SW 1271 (cell line): ENCODE results near the gene AEN.
A peak's percentile ranks its signal among the peaks of the same experiment; 100 is the strongest.

Experiments
- DNase-seq, 2 experiments: peaks; one replicate each; lab custom pipeline; 2025; lab: John Stamatoyannopoulos, UW

Gene AEN, protein sequence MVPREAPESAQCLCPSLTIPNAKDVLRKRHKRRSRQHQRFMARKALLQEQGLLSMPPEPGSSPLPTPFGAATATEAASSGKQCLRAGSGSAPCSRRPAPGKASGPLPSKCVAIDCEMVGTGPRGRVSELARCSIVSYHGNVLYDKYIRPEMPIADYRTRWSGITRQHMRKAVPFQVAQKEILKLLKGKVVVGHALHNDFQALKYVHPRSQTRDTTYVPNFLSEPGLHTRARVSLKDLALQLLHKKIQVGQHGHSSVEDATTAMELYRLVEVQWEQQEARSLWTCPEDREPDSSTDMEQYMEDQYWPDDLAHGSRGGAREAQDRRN

GRCh38 chr15:88620995-88621772 is at the start of gene AEN:
TSS of gene AEN (plus strand) at chr15:88621340. CDS start at chr15:88626210, 4,870 bp downstream.
- DNase-seq = peak; percentile 94 to 95

- no peak for DNase-seq
These were observed 49.3 kb upstream of the AEN start for GRCh38 chr15:88571852-88572259.

DNA sequence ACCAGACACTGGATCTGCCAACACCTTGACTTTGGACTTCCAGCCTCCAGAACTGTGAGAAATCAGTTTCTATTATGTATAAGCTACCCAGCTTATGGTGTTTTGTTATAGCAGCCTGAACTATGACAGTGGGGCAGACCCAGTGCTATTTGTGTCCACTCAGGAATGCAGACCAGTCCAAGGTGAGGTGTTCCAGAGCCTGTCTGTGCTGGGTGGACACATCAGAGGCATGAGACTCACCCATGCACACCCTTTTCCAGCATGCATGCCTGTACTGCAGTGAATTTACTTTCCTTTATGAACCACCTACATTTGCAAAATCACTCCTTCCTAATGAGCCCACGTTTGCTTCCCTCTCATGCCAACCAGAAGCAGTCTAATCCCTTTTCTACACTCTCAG is 47.1 kb upstream of the AEN start:
- no peak for DNase-seq

DNA sequence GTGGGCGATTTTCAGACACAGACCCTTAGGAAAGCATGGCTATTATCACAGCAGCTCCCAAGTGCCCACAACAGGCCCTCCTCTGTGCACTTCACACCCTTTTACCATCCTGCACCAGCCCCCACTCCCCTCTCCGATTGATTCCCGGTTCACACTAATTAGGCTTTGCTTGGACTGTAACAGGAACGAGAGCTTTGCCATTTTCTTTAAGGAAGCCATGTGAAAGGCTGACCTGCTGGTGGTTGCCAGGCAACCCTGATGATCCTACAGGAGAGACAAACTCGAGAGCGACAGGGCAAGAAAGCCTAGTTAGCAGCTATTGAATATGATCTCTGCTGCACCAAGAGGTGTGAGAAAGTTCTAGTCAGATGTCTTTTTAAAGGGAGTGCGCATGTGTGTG is 46.5 kb upstream of the AEN start:
- DNase-seq = no peak

GRCh38 chr15:88579322-88579721 is 41.8 kb upstream of the AEN start:
- no peak for DNase-seq

- no peak for DNase-seq
These were observed 40.6 kb upstream of the AEN start for GRCh38 chr15:88580532-88580931.

GRCh38 chr15:88586401-88587162 is 34.6 kb upstream of the AEN start:
- no peak for DNase-seq

GRCh38 chr15:88590759-88591158 is 30.4 kb upstream of the AEN start:
- no peak for DNase-seq

- DNase-seq = no peak
These were observed 29.8 kb upstream of the AEN start for GRCh38 chr15:88591384-88591783.

GRCh38 chr15:88603885-88604284 is 17.3 kb upstream of the AEN start:
- no peak for DNase-seq

GRCh38 chr15:88604381-88605188 is 16.6 kb upstream of the AEN start:
- DNase-seq = no peak

DNA sequence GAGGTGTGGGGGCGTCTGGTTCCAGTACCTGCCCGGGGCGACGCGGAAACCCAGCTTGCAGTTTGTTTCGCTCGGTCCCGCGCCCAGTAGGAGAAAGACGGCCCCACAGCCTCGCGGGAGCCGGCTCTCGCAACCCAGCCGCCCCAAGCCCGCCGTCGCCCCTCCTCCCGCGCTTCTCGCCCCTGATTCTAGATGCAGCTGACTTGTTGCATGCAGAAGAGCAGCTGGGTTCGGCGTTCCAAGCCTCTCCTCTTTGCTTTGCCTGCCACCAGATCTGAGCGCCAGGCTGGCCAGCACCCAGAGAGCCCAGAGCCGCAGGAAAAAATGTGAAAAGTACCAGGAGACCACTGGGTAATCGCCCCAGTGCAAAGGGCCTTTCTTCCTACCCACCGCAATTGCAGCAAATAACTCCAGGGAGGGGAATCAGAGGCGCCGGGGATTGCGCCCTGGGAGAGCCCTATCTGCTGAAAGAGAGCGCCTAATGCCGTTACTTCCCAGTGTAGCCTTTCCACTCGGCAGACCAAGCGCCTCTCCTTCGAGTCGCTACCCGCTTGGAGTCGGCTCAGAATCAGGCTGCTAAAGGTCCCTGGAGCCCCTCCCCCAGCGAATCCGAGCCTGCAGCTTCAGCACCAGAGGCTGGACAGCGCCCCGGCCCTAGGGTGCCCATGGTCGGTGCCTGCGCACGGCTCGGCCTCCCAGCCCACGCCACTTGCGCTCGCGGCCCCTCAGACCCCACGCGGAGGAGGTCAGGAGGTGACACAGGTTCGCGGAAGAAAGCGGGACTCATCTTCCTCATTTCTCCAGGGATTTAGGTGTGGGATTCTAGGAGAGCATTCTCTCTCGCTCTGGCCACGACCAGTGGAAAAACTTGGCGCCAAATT is 15.7 kb upstream of the AEN start:
- no peak for DNase-seq

GRCh38 chr15:88606070-88606794 is 14.9 kb upstream of the AEN start:
- DNase-seq = no peak

DNA sequence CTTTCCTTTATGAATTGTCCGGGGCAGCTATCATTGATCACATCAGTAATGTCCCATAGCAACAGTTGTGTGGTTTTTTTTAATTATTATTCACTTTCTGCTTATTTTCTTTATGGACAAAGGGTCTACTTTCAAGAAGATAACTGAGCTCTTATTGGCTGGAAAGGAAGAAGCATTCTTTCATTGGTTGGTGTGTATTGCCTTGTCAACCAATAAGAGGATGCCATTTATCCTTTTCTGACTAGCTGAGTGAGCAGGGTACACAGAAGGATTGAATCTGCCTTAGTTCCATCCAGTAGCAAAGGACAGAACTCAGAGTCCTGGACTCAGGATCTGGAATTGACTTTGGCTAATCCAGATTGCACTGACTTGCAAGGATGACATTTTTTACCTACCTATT is 13.2 kb upstream of the AEN start:
- no peak for DNase-seq

GRCh38 chr15:88608607-88609181 is 12.4 kb upstream of the AEN start:
- no peak for DNase-seq

DNA sequence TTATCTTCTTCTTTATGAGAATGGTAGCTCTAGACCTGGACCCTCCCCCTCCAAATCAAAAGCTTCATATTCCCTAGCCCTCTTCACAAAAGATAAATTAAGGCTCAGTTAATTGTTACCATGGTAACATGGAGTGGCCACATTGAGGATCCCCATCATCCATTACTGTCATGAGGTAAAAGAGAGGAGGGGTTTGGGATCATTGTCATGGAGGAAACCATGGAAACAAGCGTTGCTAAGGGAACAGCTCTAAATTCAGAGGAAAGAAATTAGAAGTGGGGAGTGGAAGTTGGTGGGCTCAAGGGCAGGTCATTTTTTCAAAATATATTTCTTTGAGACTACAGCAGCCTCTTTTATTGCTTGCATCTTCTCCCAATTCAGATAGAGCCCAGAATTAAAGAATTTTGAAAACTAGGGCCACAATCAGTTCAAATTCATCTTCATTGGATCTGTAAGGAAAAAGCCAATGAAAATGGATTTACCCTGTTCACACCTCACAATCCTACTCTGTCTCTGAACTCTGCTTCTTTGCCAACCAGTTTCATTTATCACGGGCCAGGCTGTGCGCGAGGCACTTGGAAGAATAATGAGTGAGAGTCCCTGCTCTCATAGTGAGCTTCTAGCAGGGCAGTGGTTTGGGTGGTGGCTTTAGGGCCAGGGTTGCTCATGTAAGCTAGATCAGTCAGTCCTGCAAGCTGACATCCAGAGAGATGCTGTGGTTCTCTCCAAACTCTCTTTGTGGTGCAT is 11.6 kb upstream of the AEN start:
- no peak for DNase-seq

- DNase-seq = no peak
These were observed 10.4 kb upstream of the AEN start for GRCh38 chr15:88610701-88611231.

DNA sequence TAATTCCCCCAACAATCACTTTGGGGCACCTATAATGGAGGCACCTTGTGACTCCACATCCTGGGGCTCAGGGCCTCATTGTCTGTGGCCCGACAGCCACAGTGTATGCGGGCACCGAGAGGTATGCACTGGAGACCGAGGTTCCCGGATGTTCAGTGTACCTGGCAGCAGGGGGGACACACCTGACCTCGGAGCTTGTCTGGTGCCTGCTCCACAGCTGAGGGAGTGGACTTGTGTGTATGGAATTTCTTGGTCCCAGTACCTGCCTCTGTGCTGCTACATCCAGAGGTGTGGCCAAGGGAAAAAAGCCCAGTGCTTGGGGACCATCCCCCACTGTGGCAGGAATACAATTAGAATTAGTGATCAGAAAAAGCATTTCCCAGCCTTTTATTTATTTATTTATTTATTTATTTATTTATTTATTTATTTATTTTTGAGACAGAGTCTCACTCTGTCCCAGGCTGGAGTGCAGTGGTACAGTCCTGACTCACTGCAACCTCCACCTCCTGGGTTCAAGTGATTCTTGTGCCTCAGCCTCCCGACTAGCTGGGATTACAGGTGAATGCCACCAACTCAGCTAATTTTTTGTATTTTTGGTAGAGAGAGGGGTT is 8.8 kb upstream of the AEN start:
- DNase-seq = no peak
